GM06990 (cell line): Measurements from ENCODE around the gene COL16A1.

ENCODE experiments used
- DNase-seq: peaks from one replicate; pipeline ENCODE4 v3.0.0-alpha.2; 2011; ENCODE audit not compliant: insufficient read length; ENCODE audit errors: extremely low read depth
- H3K27me3 ChIP-seq: replicated peaks from 2 replicates; pipeline ENCODE4 v1.6.0; 2011; ENCODE audit warnings: low read length; ENCODE audit not compliant: control insufficient read depth, insufficient read depth
- H3K36me3 ChIP-seq: 2 replicates; pipeline ENCODE4 v1.5.1; 2011; ENCODE audit warnings: low read length; ENCODE audit not compliant: control insufficient read depth, insufficient read depth
- H3K4me3 ChIP-seq: replicated peaks from 2 replicates; pipeline ENCODE4 v1.5.1; 2011; ENCODE audit warnings: low read depth, mild to moderate bottlenecking, control low read depth, low read length
- TF ChIP-seq, protein P1 (sequence below): IDR thresholded peaks from 2 replicates; pipeline ENCODE4 v1.5.1; 2011; ENCODE audit warnings: low read length, control low read depth, mild to moderate bottlenecking, inconsistent platforms; ENCODE audit not compliant: insufficient read depth, poor library complexity, severe bottlenecking

COL16A1 gene

DNA sequence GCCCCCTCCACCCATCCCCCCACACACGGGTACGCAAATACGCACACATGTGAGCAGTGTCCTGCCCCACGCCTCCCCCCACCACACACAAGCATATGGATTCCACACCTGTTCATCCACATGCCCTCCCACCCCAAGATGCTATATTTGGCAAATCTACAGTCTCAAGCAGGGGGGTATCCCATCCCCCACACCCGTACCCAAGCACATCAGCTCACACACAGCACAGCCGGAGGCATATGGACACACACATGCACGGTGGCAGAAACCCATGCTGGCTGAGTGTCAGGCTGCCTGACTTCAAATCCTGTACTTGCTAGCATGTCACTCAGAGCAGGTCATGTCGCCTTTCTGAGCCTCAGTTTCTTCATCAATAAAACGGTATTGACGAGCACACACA, 10.6 kb downstream of the COL16A1 start:
- TF ChIP-seq, protein P1, sequence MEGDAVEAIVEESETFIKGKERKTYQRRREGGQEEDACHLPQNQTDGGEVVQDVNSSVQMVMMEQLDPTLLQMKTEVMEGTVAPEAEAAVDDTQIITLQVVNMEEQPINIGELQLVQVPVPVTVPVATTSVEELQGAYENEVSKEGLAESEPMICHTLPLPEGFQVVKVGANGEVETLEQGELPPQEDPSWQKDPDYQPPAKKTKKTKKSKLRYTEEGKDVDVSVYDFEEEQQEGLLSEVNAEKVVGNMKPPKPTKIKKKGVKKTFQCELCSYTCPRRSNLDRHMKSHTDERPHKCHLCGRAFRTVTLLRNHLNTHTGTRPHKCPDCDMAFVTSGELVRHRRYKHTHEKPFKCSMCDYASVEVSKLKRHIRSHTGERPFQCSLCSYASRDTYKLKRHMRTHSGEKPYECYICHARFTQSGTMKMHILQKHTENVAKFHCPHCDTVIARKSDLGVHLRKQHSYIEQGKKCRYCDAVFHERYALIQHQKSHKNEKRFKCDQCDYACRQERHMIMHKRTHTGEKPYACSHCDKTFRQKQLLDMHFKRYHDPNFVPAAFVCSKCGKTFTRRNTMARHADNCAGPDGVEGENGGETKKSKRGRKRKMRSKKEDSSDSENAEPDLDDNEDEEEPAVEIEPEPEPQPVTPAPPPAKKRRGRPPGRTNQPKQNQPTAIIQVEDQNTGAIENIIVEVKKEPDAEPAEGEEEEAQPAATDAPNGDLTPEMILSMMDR, result no peak
- Histone ChIP-seq H3K4me3 (no peak overlapping the region), H3K27me3 (no peaks in the 10 kb centered on the region), H3K36me3 (no peaks in the 10 kb centered on the region)
- no peak for DNase-seq

GRCh38 chr1:31691951-31692350, 11.9 kb downstream of the COL16A1 start:
- DNase-seq, result no peak
- H3K36me3 ChIP-seq, result no peaks in the 10 kb centered on the region

GRCh38 chr1:31691446-31691845, 12.4 kb downstream of the COL16A1 start:
- DNase-seq, result no peak
- H3K36me3 ChIP-seq, result no peaks in the 10 kb centered on the region
- H3K4me3 ChIP-seq, result no peak overlapping the region
- TF ChIP-seq, protein P1, result no peak
- no peaks in the 10 kb centered on the region for H3K27me3 ChIP-seq

More at GRCh38 chr1:31691951-31692350, 11.9 kb downstream of the COL16A1 start:
- TF ChIP-seq, protein P1, result no peak
- no peak overlapping the region for H3K4me3 ChIP-seq
- H3K27me3 ChIP-seq, result no peaks in the 10 kb centered on the region

DNA sequence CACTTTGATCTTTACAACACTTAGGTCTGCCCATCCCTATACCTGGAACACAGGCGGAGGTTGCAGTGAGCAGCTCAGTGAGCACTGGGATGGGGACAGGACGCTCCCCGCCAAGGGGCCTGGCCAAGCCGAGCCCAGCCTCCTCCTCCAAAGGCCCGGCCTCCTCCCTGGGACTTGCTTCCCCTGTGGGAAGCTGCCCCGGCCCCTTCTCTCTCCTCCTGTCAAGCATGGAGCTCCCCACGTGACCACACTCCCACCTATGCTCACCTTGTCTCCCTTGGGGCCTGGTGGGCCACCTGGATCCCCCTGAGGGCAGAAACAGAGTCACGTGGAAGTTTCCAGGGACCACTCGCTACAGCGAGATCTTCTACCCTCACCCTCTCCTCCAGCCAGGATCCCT, 12.9 kb downstream of the COL16A1 start:
- H3K4me3 ChIP-seq, result no peak overlapping the region
- H3K27me3 ChIP-seq, result no peaks in the 10 kb centered on the region
- TF ChIP-seq, protein P1, result no peak
- DNase-seq, result no peak
- H3K36me3 ChIP-seq, result no peaks in the 10 kb centered on the region

- Histone ChIP-seq H3K27me3 (no peaks in the 10 kb centered on the region; the same call in 1 of the 2 replicates), H3K36me3 (no peaks in the 10 kb centered on the region), H3K4me3 (no peak overlapping the region)
- DNase-seq, result no peak
- TF ChIP-seq, protein P1, result no peak
Observed at GRCh38 chr1:31689854-31690253, 14.0 kb downstream of the COL16A1 start.

DNA sequence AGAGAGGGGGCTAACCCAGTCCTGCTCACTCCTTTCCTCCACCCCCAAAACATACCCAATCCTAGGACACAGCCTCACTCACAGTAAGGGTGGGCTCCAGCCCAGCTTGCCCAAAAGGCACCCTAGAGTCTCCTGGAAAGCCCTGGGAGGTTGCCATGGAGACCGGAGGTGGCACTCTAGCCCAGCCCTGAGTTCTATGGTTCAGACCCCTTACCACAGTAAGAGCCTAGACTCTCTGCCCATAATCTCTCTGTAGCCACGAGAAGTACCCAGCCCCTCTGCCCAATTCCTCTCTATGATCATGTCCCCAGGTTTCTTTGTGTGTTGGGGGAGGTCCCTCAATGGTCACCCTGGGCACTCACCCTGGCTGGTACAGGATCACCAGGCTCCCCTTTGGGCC, 14.4 kb downstream of the COL16A1 start:
- no peak for DNase-seq
- TF ChIP-seq, protein P1, result no peak
- H3K36me3 ChIP-seq, result no peaks in the 10 kb centered on the region

More for the DNA sequence above, 14.4 kb downstream of the COL16A1 start:
- Histone ChIP-seq H3K4me3 (no peak overlapping the region), H3K27me3 (no peaks in the 10 kb centered on the region; the same call in 1 of the 2 replicates)
